K562 (cell line): ENCODE measurements around the gene AIF1. TPM values are rescaled to one million over a fixed set of nuclear protein-coding genes. Genes with fewer than 3 reads are reported as not detected.

Experiments used
- ATF7 ChIP-seq: fragments of 450-650 bp; IDR thresholded peaks from 2 replicates; pipeline ENCODE4 v1.7.1; 2014; ENCODE audit warnings: mild to moderate bottlenecking, moderate library complexity
- ILK ChIP-seq: fragments of 450-650 bp; IDR thresholded peaks from 2 replicates; pipeline ENCODE4 v1.6.1; 2016; ENCODE audit warnings: missing genetic modification characterization, low read depth, mild to moderate bottlenecking, missing compliant biosample characterization, moderate library complexity, borderline replicate concordance
- MBD2 ChIP-seq: sonication (generic); IDR thresholded peaks from 2 replicates; pipeline ENCODE4 v1.6.1; 2016; ENCODE audit warnings: low read depth, borderline replicate concordance
- NEUROD1 ChIP-seq: fragments of 150-350 bp; IDR thresholded peaks from 2 replicates; pipeline ENCODE4 v1.6.1; 2014; ENCODE audit warnings: borderline replicate concordance, low read length, low read depth; ENCODE audit not compliant: partially characterized antibody
- PRPF4 ChIP-seq: fragments of 200-400 bp; formaldehyde crosslinking; IDR thresholded peaks from one replicate; pipeline ENCODE4 v1.6.1; 2017; ENCODE audit warnings: low read length, low read depth, mild to moderate bottlenecking; ENCODE audit not compliant: insufficient read depth, poor library complexity, severe bottlenecking
- RHOXF2B ChIP-seq: fragments of 250-450 bp; sonication (Bioruptor Pico); conservative IDR thresholded peaks from 2 replicates; pipeline ENCODE4 v1.5.1; 2021
- TCFL5 ChIP-seq: fragments of 250-450 bp; sonication (Bioruptor Pico); conservative IDR thresholded peaks from 2 replicates; pipeline ENCODE4 v1.6.1; 2021; ENCODE audit warnings: mild to moderate bottlenecking, moderate library complexity, matching md5 sums
- TEAD1 ChIP-seq, 2 experiments: fragments of 450-650 bp in 1 of 2; sonication (generic) in 1 of 2; formaldehyde crosslinking; IDR thresholded peaks; 2 replicates each; pipeline versions ENCODE4 v1.4.0 to v1.8.0; 2020 to 2022; ENCODE audit warnings: mild to moderate bottlenecking in 2 of 2, missing genetic modification reagents in 1 of 2
- ZEB2 ChIP-seq: fragments of 450-650 bp; IDR thresholded peaks from 2 replicates; pipeline ENCODE4 v1.6.1; 2016
- ZFP36 ChIP-seq: fragments of 150-350 bp; IDR thresholded peaks from 2 replicates; pipeline ENCODE4 v1.6.1; 2018; ENCODE audit warnings: low read length, low read depth; ENCODE audit not compliant: partially characterized antibody
- ZNF224 ChIP-seq: sonication (generic); formaldehyde crosslinking; IDR thresholded peaks from 2 replicates; pipeline ENCODE4 v1.8.0; 2022; ENCODE audit warnings: mild to moderate bottlenecking, missing genetic modification reagents
- ZNF77 ChIP-seq: fragments of 250-450 bp; sonication (Bioruptor Pico); IDR thresholded peaks from 2 replicates; pipeline ENCODE4 v1.5.0; 2020
- ZNF778 ChIP-seq: fragments of 450-650 bp; formaldehyde crosslinking; IDR thresholded peaks from 2 replicates; pipeline ENCODE4 v1.4.0; 2020; ENCODE audit warnings: mild to moderate bottlenecking, moderate library complexity
- polyA plus RNA-seq, 8 experiments: library from polyadenylated mRNA; depleted of rRNA in 4 of 8; stranded (reverse) in 5 of 8; unstranded in 3 of 8; fragments of >200 nt; fragmentation: Nextera tagmentation in 2 of 8; fragmentation: Illumina TruSeq in 1 of 8; extraction: Ambion mirVana in 2 of 8; extraction: Trizol in 1 of 8; gene quantifications; 2 replicates each; pipeline versions ENCODE4 v1.2.1 to v1.2.3, GENCODE V29; 2011 to 2014; ENCODE audit warnings: inconsistent platforms in 1 of 8, missing spikeins in 1 of 8
- total RNA-seq, 7 experiments: library from RNA; depleted of rRNA in 6 of 7; stranded (reverse); fragments of >200 nt in 6 of 7; fragmentation: Illumina TruSeq in 2 of 7; extraction: Trizol in 2 of 7; gene quantifications; 2 replicates each; pipeline versions ENCODE4 v1.2.1 to v1.2.3, GENCODE V29; 2011 to 2021; ENCODE audit warnings: low replicate concordance in 1 of 7
- TF ChIP-seq, protein P1 (sequence below): sonication (generic); formaldehyde crosslinking; IDR thresholded peaks from 2 replicates; pipeline ENCODE4 v1.8.1; 2023; ENCODE audit warnings: mild to moderate bottlenecking, missing genetic modification reagents
- TF ChIP-seq, protein P2 (sequence below): sonication (generic); IDR thresholded peaks from 2 replicates; pipeline ENCODE4 v1.6.1; 2016
- TF ChIP-seq, protein P3 (sequence below): sonication (generic); formaldehyde crosslinking; IDR thresholded peaks from 2 replicates; pipeline ENCODE4 v1.8.0; 2022; ENCODE audit warnings: missing genetic modification reagents, mild to moderate bottlenecking, borderline replicate concordance
- TF ChIP-seq, protein P4 (sequence below): fragments of 450-650 bp; IDR thresholded peaks from 2 replicates; pipeline ENCODE4 v1.6.1; 2016; ENCODE audit warnings: antibody characterized with exemption
- TF ChIP-seq, protein P5 (sequence below), 3 experiments: fragments of 200-800 bp in 1 of 3; sonication (Bioruptor generic) in 1 of 3; sonication (generic) in 1 of 3; formaldehyde crosslinking in 1 of 3; IDR thresholded peaks; 2 replicates each; pipeline versions ENCODE4 v1.6.1 to v1.8.0; 2016 to 2022; ENCODE audit warnings: mild to moderate bottlenecking in 2 of 3, missing compliant biosample characterization in 2 of 3, missing genetic modification characterization in 2 of 3, missing genetic modification reagents in 1 of 3

AIF1 gene
- total and polyA plus RNA-seq, 9 of the 15 experiments (the other 6 are each of a cell fraction or from before 2014, with no cell fraction given) = 9.4 to 33.4 (median 19.4) TPM

DNA sequence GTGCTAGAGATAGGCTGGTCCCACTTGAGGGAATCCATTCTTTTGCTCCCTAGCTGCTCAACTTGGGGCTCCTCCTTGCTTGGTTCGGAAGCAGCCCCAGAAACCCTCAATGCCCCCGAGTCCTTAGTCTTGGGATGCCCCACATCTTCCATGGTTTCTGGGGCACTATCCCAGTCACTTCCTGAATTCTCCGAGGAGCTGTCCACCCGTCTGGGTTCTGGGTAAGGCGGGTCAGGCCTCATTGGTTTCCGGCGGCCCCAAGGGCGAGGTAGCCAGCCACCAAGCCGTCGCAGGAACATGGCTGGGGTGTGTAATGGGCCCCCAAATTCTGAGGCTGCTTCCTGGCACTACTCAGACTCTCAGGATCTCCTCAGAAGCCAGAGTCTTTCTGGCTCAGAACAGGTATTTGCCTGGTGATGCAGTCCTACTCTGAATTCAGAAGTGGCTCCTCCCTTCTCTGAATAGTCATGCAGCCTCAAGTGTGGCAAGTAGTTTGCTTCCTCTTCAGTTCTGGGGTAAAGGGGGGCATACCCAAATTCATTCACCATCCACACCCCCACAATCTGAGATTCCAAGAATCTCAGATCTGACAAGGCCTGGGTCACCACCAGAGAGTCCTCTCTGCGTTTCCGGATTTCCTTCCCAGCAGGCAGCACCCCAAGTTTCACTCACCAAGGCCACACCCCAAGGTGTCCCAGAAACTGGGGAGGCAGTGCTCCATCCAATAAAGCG, 44.8 kb downstream of the AIF1 start (continued):
- TF ChIP-seq, protein P1, sequence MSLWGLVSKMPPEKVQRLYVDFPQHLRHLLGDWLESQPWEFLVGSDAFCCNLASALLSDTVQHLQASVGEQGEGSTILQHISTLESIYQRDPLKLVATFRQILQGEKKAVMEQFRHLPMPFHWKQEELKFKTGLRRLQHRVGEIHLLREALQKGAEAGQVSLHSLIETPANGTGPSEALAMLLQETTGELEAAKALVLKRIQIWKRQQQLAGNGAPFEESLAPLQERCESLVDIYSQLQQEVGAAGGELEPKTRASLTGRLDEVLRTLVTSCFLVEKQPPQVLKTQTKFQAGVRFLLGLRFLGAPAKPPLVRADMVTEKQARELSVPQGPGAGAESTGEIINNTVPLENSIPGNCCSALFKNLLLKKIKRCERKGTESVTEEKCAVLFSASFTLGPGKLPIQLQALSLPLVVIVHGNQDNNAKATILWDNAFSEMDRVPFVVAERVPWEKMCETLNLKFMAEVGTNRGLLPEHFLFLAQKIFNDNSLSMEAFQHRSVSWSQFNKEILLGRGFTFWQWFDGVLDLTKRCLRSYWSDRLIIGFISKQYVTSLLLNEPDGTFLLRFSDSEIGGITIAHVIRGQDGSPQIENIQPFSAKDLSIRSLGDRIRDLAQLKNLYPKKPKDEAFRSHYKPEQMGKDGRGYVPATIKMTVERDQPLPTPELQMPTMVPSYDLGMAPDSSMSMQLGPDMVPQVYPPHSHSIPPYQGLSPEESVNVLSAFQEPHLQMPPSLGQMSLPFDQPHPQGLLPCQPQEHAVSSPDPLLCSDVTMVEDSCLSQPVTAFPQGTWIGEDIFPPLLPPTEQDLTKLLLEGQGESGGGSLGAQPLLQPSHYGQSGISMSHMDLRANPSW (CRISPR knock-in tag) = peak; percentile 10; the same call in 1 of the 2 replicates
- 0 out of 2 replicates have a peak, but pooled peaks have one; percentile 3 for TF ChIP-seq TCFL5 (CRISPR knock-in tag)
- peak; percentile 83; the same call in 1 of the 2 replicates for TF ChIP-seq ZNF224 (CRISPR knock-in tag)
- no peak for TF ChIP-seq RHOXF2B (CRISPR knock-in tag)
- TF ChIP-seq ZFP36 = no peak
- no peak for TF ChIP-seq ATF7
- no peak for TF ChIP-seq NEUROD1
- TF ChIP-seq, protein P2, sequence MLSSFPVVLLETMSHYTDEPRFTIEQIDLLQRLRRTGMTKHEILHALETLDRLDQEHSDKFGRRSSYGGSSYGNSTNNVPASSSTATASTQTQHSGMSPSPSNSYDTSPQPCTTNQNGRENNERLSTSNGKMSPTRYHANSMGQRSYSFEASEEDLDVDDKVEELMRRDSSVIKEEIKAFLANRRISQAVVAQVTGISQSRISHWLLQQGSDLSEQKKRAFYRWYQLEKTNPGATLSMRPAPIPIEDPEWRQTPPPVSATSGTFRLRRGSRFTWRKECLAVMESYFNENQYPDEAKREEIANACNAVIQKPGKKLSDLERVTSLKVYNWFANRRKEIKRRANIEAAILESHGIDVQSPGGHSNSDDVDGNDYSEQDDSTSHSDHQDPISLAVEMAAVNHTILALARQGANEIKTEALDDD = no peak
- TF ChIP-seq MBD2 = no peak
- TF ChIP-seq ZEB2 = no peak
- no peak for TF ChIP-seq ILK (tag)
- TF ChIP-seq ZNF77 (CRISPR knock-in tag) = no peak
- TF ChIP-seq, protein P3, sequence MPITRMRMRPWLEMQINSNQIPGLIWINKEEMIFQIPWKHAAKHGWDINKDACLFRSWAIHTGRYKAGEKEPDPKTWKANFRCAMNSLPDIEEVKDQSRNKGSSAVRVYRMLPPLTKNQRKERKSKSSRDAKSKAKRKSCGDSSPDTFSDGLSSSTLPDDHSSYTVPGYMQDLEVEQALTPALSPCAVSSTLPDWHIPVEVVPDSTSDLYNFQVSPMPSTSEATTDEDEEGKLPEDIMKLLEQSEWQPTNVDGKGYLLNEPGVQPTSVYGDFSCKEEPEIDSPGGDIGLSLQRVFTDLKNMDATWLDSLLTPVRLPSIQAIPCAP (CRISPR knock-in tag) = 0 out of 2 replicates have a peak, but pooled peaks have one; percentile 40
- TF ChIP-seq, protein P4, sequence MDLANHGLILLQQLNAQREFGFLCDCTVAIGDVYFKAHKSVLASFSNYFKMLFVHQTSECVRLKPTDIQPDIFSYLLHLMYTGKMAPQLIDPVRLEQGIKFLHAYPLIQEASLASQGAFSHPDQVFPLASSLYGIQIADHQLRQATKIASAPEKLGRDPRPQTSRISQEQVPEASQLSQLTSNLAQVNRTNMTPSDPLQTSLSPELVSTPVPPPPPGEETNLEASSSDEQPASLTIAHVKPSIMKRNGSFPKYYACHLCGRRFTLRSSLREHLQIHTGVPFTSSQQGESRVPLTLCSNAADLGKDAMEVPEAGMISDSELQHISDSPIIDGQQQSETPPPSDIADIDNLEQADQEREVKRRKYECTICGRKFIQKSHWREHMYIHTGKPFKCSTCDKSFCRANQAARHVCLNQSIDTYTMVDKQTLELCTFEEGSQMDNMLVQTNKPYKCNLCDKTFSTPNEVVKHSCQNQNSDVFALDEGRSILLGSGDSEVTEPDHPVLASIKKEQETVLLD = peak; percentile 55
- TF ChIP-seq, protein P5, sequence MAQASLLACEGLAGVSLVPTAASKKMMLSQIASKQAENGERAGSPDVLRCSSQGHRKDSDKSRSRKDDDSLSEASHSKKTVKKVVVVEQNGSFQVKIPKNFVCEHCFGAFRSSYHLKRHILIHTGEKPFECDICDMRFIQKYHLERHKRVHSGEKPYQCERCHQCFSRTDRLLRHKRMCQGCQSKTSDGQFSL (CRISPR knock-in tag; IDR thresholded peaks at IDR 0.05) = no peak; the same call in none of the 2 replicates
- TF ChIP-seq, protein P5 (tag; IDR thresholded peaks at IDR 0.05) = no peak; a peak in 1 of 4 replicates
- no peak for TF ChIP-seq PRPF4
- peak in 1 of 2 experiments; percentile 7; a peak in 1 of 4 replicates for TF ChIP-seq TEAD1 (CRISPR knock-in tag; IDR thresholded peaks at IDR 0.05)
- peak; percentile 94; the same call in 1 of the 2 replicates for TF ChIP-seq ZNF778 (CRISPR knock-in tag)
